SK-N-SH (cell line): ENCODE measurements around the gene MFSD11.

Experiments used
- ELF1 ChIP-seq: IDR thresholded peaks from 2 replicates; pipeline ENCODE4 v1.4.0; 2012
- EP300 ChIP-seq, 2 experiments: IDR thresholded peaks; 2 replicates each; pipeline versions ENCODE4 v1.4.0 to v1.6.1; 2012; ENCODE audit warnings: borderline replicate concordance in 1 of 2, low read depth in 1 of 2, low read length in 1 of 2
- GABPA ChIP-seq: IDR thresholded peaks from 2 replicates; pipeline ENCODE4 v1.4.0; 2012; ENCODE audit warnings: low read depth, mild to moderate bottlenecking
- NRF1 ChIP-seq: IDR thresholded peaks from 2 replicates; pipeline ENCODE4 v1.6.1; 2012; ENCODE audit warnings: low read depth, mild to moderate bottlenecking, low read length
- POLR2AphosphoS5 ChIP-seq: IDR thresholded peaks from 2 replicates; pipeline ENCODE4 v1.6.1; 2012; ENCODE audit warnings: low read depth, low read length
- RAD21 ChIP-seq: IDR thresholded peaks from 2 replicates; pipeline ENCODE4 v1.6.1; 2012; ENCODE audit warnings: mild to moderate bottlenecking, low read length
- RCOR1 ChIP-seq: fragments of 150-350 bp; IDR thresholded peaks from 2 replicates; pipeline ENCODE4 v1.6.1; 2017; ENCODE audit warnings: antibody characterized with exemption, low read length
- SIN3A ChIP-seq: IDR thresholded peaks from 2 replicates; pipeline ENCODE4 v1.6.1; 2012; ENCODE audit warnings: low read depth, mild to moderate bottlenecking, low read length, moderate library complexity, borderline replicate concordance
- SMC3 ChIP-seq: IDR thresholded peaks from 2 replicates; pipeline ENCODE4 v1.6.1; 2012; ENCODE audit warnings: low read depth, low read length, improper control_type of control experiment
- YY1 ChIP-seq: IDR thresholded peaks from 2 replicates; pipeline ENCODE4 v1.4.0; 2012; ENCODE audit warnings: low read depth, mild to moderate bottlenecking
- TF ChIP-seq, protein P1 (sequence below): IDR thresholded peaks from 2 replicates; pipeline ENCODE4; 2012
- TF ChIP-seq, protein P2 (sequence below): fragments of 200-600 bp; sonication (generic); IDR thresholded peaks from 2 replicates; pipeline ENCODE4 v1.6.1; 2017; ENCODE audit warnings: antibody characterized with exemption, mild to moderate bottlenecking, moderate library complexity
- TF ChIP-seq, protein P3 (sequence below): IDR thresholded peaks from 2 replicates; pipeline ENCODE4 v1.4.0; 2012; ENCODE audit warnings: low read depth, borderline replicate concordance
- TF ChIP-seq, protein P4 (sequence below): IDR thresholded peaks from 2 replicates; pipeline ENCODE4 v1.4.0; 2012; ENCODE audit warnings: low read depth

DNA sequence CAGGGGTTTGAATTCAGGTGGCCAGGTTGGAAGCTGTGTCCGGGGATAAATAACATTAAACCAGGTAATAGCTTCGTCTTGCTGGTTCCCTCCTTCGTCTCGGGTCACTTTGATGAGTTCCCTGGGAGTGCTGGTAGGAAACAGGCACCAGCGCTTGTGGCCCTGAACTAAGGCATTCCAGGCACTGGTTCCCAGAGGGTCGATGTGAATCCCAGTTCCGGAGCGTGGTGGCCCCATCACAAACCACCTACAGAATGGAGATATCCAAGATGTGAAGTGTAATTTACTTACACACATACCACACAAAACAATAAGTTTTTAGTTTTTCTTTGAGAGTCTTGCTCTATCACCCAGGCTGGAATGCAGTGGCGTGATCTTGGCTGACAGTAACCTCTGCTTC lies 14.1 kb upstream of the MFSD11 start:
- TF ChIP-seq SIN3A (no peak), EP300 (IDR thresholded peaks at IDR 0.05; ENCODE audit: borderline replicate concordance in 1 of 2, low read depth in 1 of 2, low read length in 1 of 2) (no peak), NRF1 (no peak), GABPA (no peak), ELF1 (no peak), YY1 (no peak), RCOR1 (no peak), POLR2AphosphoS5 (no peak), RAD21 (no peak), SMC3 (no peak)
- TF ChIP-seq, protein P1, sequence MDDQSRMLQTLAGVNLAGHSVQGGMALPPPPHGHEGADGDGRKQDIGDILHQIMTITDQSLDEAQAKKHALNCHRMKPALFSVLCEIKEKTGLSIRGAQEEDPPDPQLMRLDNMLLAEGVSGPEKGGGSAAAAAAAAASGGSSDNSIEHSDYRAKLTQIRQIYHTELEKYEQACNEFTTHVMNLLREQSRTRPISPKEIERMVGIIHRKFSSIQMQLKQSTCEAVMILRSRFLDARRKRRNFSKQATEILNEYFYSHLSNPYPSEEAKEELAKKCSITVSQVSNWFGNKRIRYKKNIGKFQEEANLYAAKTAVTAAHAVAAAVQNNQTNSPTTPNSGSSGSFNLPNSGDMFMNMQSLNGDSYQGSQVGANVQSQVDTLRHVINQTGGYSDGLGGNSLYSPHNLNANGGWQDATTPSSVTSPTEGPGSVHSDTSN = no peak
- TF ChIP-seq, protein P2, sequence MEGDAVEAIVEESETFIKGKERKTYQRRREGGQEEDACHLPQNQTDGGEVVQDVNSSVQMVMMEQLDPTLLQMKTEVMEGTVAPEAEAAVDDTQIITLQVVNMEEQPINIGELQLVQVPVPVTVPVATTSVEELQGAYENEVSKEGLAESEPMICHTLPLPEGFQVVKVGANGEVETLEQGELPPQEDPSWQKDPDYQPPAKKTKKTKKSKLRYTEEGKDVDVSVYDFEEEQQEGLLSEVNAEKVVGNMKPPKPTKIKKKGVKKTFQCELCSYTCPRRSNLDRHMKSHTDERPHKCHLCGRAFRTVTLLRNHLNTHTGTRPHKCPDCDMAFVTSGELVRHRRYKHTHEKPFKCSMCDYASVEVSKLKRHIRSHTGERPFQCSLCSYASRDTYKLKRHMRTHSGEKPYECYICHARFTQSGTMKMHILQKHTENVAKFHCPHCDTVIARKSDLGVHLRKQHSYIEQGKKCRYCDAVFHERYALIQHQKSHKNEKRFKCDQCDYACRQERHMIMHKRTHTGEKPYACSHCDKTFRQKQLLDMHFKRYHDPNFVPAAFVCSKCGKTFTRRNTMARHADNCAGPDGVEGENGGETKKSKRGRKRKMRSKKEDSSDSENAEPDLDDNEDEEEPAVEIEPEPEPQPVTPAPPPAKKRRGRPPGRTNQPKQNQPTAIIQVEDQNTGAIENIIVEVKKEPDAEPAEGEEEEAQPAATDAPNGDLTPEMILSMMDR = no peak
- TF ChIP-seq, protein P3, sequence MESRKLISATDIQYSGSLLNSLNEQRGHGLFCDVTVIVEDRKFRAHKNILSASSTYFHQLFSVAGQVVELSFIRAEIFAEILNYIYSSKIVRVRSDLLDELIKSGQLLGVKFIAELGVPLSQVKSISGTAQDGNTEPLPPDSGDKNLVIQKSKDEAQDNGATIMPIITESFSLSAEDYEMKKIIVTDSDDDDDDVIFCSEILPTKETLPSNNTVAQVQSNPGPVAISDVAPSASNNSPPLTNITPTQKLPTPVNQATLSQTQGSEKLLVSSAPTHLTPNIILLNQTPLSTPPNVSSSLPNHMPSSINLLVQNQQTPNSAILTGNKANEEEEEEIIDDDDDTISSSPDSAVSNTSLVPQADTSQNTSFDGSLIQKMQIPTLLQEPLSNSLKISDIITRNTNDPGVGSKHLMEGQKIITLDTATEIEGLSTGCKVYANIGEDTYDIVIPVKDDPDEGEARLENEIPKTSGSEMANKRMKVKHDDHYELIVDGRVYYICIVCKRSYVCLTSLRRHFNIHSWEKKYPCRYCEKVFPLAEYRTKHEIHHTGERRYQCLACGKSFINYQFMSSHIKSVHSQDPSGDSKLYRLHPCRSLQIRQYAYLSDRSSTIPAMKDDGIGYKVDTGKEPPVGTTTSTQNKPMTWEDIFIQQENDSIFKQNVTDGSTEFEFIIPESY = no peak
- TF ChIP-seq, protein P4, sequence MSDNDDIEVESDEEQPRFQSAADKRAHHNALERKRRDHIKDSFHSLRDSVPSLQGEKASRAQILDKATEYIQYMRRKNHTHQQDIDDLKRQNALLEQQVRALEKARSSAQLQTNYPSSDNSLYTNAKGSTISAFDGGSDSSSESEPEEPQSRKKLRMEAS = no peak
